WTC11 (cell line): ENCODE data around the gene ABHD16B.

ENCODE experiments used
- ATF6 ChIP-seq: sonication (generic); formaldehyde crosslinking; IDR thresholded peaks from 2 replicates; pipeline ENCODE4 v1.8.1; 2023; ENCODE audit warnings: mild to moderate bottlenecking, missing genetic modification reagents
- CREM ChIP-seq: sonication (generic); formaldehyde crosslinking; IDR thresholded peaks from 2 replicates; pipeline ENCODE4 v1.8.1; 2022; ENCODE audit warnings: mild to moderate bottlenecking, missing genetic modification reagents, moderate library complexity
- FOXJ3 ChIP-seq: sonication (generic); formaldehyde crosslinking; IDR thresholded peaks from 2 replicates; pipeline ENCODE4 v1.9.0; 2021; ENCODE audit warnings: missing genetic modification reagents, mild to moderate bottlenecking, borderline replicate concordance
- FOXK1 ChIP-seq: sonication (generic); formaldehyde crosslinking; IDR thresholded peaks from 2 replicates; pipeline ENCODE4 v1.8.0; 2022; ENCODE audit warnings: mild to moderate bottlenecking, moderate library complexity, missing genetic modification reagents
- GABPB1 ChIP-seq: sonication (generic); formaldehyde crosslinking; IDR thresholded peaks from 2 replicates; pipeline ENCODE4 v1.8.1; 2023; ENCODE audit warnings: mild to moderate bottlenecking, missing genetic modification reagents
- MLX ChIP-seq: sonication (generic); formaldehyde crosslinking; IDR thresholded peaks from 2 replicates; pipeline ENCODE4 v1.8.1; 2023; ENCODE audit warnings: mild to moderate bottlenecking, missing genetic modification reagents, moderate library complexity
- NFE2L1 ChIP-seq: sonication (generic); formaldehyde crosslinking; IDR thresholded peaks from 2 replicates; pipeline ENCODE4 v1.8.1; 2023; ENCODE audit warnings: missing genetic modification reagents
- SMAD3 ChIP-seq: sonication (generic); formaldehyde crosslinking; IDR thresholded peaks from 2 replicates; pipeline ENCODE4 v1.8.0; 2022; ENCODE audit warnings: missing genetic modification reagents, mild to moderate bottlenecking, borderline replicate concordance
- TEAD1 ChIP-seq: sonication (generic); formaldehyde crosslinking; IDR thresholded peaks from 2 replicates; pipeline ENCODE4 v1.8.0; 2022; ENCODE audit warnings: mild to moderate bottlenecking, missing genetic modification reagents
- TP53 ChIP-seq: sonication (generic); formaldehyde crosslinking; IDR thresholded peaks from 2 replicates; pipeline ENCODE4 v1.8.1; 2023; ENCODE audit warnings: mild to moderate bottlenecking, missing genetic modification reagents
- ZNF532 ChIP-seq: fragments of 250-450 bp; sonication (Bioruptor Pico); IDR thresholded peaks from 2 replicates; pipeline ENCODE4 v1.9.0; 2021; ENCODE audit warnings: mild to moderate bottlenecking, borderline replicate concordance
- ZNF671 ChIP-seq: fragments of 250-450 bp; sonication (Bioruptor Pico); IDR thresholded peaks from 2 replicates; pipeline ENCODE4 v1.8.0; 2021; ENCODE audit warnings: mild to moderate bottlenecking
- TF ChIP-seq, protein P1 (sequence below): fragments of 200-600 bp; IDR thresholded peaks from 2 replicates; pipeline ENCODE4 v1.8.0; 2022; ENCODE audit warnings: antibody characterized with exemption

DNA sequence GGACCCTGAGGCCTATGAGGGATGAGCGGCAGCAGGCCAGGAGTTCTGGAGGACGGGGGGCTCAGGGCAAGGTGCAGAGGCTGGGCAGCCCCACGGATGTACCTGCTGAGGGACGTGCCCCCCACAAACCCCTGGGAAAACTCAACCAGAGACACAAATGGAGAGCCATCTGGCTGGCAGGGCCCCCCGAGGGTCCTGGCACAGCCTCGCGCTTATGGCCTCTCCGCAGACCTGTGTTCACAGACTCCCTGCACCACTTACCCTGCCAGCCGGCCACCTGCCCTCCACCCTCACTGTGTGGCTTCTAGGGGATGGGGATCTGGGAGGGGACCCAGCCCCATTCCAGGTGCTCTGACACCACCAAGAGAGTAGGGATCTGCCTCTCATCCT is 26.8 kb upstream of the ABHD16B start:
- no peak for TF ChIP-seq FOXK1 (CRISPR knock-in tag)
- no peak for TF ChIP-seq TEAD1 (CRISPR knock-in tag)
- TF ChIP-seq MLX (CRISPR knock-in tag), result no peak
- no peak for TF ChIP-seq SMAD3 (CRISPR knock-in tag)
- TF ChIP-seq, protein P1, sequence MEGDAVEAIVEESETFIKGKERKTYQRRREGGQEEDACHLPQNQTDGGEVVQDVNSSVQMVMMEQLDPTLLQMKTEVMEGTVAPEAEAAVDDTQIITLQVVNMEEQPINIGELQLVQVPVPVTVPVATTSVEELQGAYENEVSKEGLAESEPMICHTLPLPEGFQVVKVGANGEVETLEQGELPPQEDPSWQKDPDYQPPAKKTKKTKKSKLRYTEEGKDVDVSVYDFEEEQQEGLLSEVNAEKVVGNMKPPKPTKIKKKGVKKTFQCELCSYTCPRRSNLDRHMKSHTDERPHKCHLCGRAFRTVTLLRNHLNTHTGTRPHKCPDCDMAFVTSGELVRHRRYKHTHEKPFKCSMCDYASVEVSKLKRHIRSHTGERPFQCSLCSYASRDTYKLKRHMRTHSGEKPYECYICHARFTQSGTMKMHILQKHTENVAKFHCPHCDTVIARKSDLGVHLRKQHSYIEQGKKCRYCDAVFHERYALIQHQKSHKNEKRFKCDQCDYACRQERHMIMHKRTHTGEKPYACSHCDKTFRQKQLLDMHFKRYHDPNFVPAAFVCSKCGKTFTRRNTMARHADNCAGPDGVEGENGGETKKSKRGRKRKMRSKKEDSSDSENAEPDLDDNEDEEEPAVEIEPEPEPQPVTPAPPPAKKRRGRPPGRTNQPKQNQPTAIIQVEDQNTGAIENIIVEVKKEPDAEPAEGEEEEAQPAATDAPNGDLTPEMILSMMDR, result no peak
- TF ChIP-seq ATF6 (CRISPR knock-in tag), result no peak
- no peak for TF ChIP-seq TP53 (CRISPR knock-in tag)
- TF ChIP-seq FOXJ3 (CRISPR knock-in tag), result no peak
- TF ChIP-seq NFE2L1 (CRISPR knock-in tag), result no peak
- TF ChIP-seq ZNF532 (CRISPR knock-in tag), result no peak
- TF ChIP-seq ZNF671 (CRISPR knock-in tag), result no peak
- TF ChIP-seq CREM (CRISPR knock-in tag), result no peak
- no peak for TF ChIP-seq GABPB1
